Mucosa of descending colon (tissue), 3 donors: ENCODE results near the gene PALD1. TPM values are rescaled to one million over a fixed set of nuclear protein-coding genes. Genes with fewer than 3 reads are reported as not detected.

Experiments
- ATAC-seq: fragments of 200-7000 bp; cut with Tn5 transposase; one replicate; pipeline ENCODE4 v1.9.1; 2020; ENCODE audit warnings: mild to moderate bottlenecking, moderate library complexity
- DNase-seq, 3 donors: peaks; one replicate each; pipeline ENCODE4 v3.0.0-alpha.2; 2020
- H3K36me3 ChIP-seq: fragments of 200-600 bp; one replicate; pipeline ENCODE4 v1.8.0; 2021; ENCODE audit warnings: low read depth, mild to moderate bottlenecking
- H3K4me1 ChIP-seq: fragments of 200-600 bp; one replicate; pipeline ENCODE4 v1.8.0; 2021; ENCODE audit warnings: low read depth, mild to moderate bottlenecking
- H3K4me3 ChIP-seq: fragments of 200-600 bp; one replicate; pipeline ENCODE4 v1.8.0; 2021; ENCODE audit warnings: mild to moderate bottlenecking
- H3K9me3 ChIP-seq: fragments of 200-600 bp; one replicate; pipeline ENCODE4 v1.8.0; 2021; ENCODE audit warnings: mild to moderate bottlenecking
- CTCF ChIP-seq: fragments of 200-600 bp; IDR thresholded peaks from one replicate; pipeline ENCODE4 v1.8.0; 2022; ENCODE audit warnings: antibody characterized with exemption, mild to moderate bottlenecking
- intact Hi-C, 2 donors: fragments of 100-400 bp; cut with DNase I in 1 of 2; cut with micrococcal nuclease in 1 of 2; formaldehyde crosslinking; loops; one replicate each; pipeline versions ENCODE4 v1.11.0 to v1.11.1; 2022; cut with DNase I, micrococcal nuclease
- total RNA-seq, 3 donors: library from RNA; stranded (reverse); fragmentation: NEBNext Ultra II Directional in 2 of 3; extraction: Animal tissue kit (Norgen Biotek cat#: 25700) in 2 of 3; gene quantifications; one replicate each; pipeline versions ENCODE4 v1.2.1 to v1.2.4, GENCODE V29; 2021 to 2023
- donor health status: DM: no; HTN: no; CAD: no; lungs with moderate emphysema.
- donor health status: DM: no; HTN: no; CAD: no.
- donor health status: DM: no; HTN: yes; CAD: no.

Gene PALD1
- total RNA-seq, 3 donors from 2014 or later = 1.9 to 15.9 (median 3.2) TPM

GRCh38 chr10:70601746-70602145, 123.2 kb downstream of the PALD1 start:
- DNase-seq (no peak), ATAC-seq (no peak)
- H3K4me1 ChIP-seq = no peaks in the 10 kb centered on the region
- no peaks in the 10 kb centered on the region for H3K36me3 ChIP-seq
- no peak overlapping the region for H3K4me3 ChIP-seq
- intact Hi-C loops = no loop called here
- no peak for TF ChIP-seq CTCF
- no peaks in the 10 kb centered on the region for H3K9me3 ChIP-seq

- Histone ChIP-seq H3K4me1 (no peaks in the 10 kb centered on the region), H3K36me3 (no peaks in the 10 kb centered on the region), H3K9me3 (no peaks in the 10 kb centered on the region), H3K4me3 (no peak within 1 kb of the TSS)
- DNase-seq (peak; percentile 61 to 87 (median 67)), ATAC-seq (peak; percentile 87)
- no peak for TF ChIP-seq CTCF
- intact Hi-C loops = no loop called here
These were observed 124.3 kb downstream of the PALD1 start, which contains the start of gene PRF1 for GRCh38 chr10:70602665-70603448. TSS of gene PRF1 (minus strand) at chr10:70602741. CDS start at chr10:70600902, 1,839 bp downstream.

GRCh38 chr10:70603449-70603801, 124.9 kb downstream of the PALD1 start:
- intact Hi-C loops = no loop called here
- TF ChIP-seq CTCF = no peak
- Histone ChIP-seq H3K9me3 (no peaks in the 10 kb centered on the region), H3K4me3 (no peak overlapping the region), H3K36me3 (no peaks in the 10 kb centered on the region), H3K4me1 (no peaks in the 10 kb centered on the region)
- ATAC-seq (peak; percentile 16), DNase-seq (no peak)

- TF ChIP-seq CTCF = no peak
- H3K9me3 ChIP-seq = no peaks in the 10 kb centered on the region
- H3K4me3 ChIP-seq = no peak overlapping the region
- intact Hi-C loops = no loop called here
- DNase-seq (no peak), ATAC-seq (no peak)
- H3K36me3 ChIP-seq = no peaks in the 10 kb centered on the region
- no peaks in the 10 kb centered on the region for H3K4me1 ChIP-seq
These were observed 125.5 kb downstream of the PALD1 start for GRCh38 chr10:70604106-70604505.

- no peaks in the 10 kb centered on the region for H3K9me3 ChIP-seq
- H3K4me3 ChIP-seq = no peak overlapping the region
- ATAC-seq (no peak), DNase-seq (no peak)
- TF ChIP-seq CTCF = no peak
- intact Hi-C loops = no loop called here
- no peaks in the 10 kb centered on the region for H3K36me3 ChIP-seq
- no peaks in the 10 kb centered on the region for H3K4me1 ChIP-seq
These were observed 126.6 kb downstream of the PALD1 start for GRCh38 chr10:70605161-70605560.
